SK-N-SH (cell line): Measurements from ENCODE around the gene ITSN2.

Experiments used
- CTCF ChIP-seq: fragments of 200-600 bp; sonication (generic); IDR thresholded peaks from 2 replicates; pipeline ENCODE4 v1.6.1; 2017; ENCODE audit warnings: antibody characterized with exemption, mild to moderate bottlenecking, moderate library complexity
- ELF1 ChIP-seq: IDR thresholded peaks from 2 replicates; pipeline ENCODE4 v1.4.0; 2012
- EP300 ChIP-seq, 2 experiments: IDR thresholded peaks; 2 replicates each; pipeline versions ENCODE4 v1.4.0 to v1.6.1; 2012; ENCODE audit warnings: borderline replicate concordance in 1 of 2, low read depth in 1 of 2, low read length in 1 of 2
- MAX ChIP-seq: IDR thresholded peaks from 2 replicates; pipeline ENCODE4 v1.4.0; 2012; ENCODE audit warnings: low read depth
- MEF2A ChIP-seq: IDR thresholded peaks from 2 replicates; pipeline ENCODE4 v1.4.0; 2012; ENCODE audit warnings: low read depth, borderline replicate concordance
- POLR2AphosphoS5 ChIP-seq: IDR thresholded peaks from 2 replicates; pipeline ENCODE4 v1.6.1; 2012; ENCODE audit warnings: low read depth, low read length
- REST ChIP-seq: IDR thresholded peaks from 2 replicates; pipeline ENCODE4 v1.6.1; 2012; ENCODE audit warnings: mild to moderate bottlenecking, low read depth, low read length, moderate library complexity
- RFX5 ChIP-seq: IDR thresholded peaks from 2 replicates; pipeline ENCODE4 v1.6.1; 2012; ENCODE audit warnings: mild to moderate bottlenecking, improper control_type of control experiment, low read length

GRCh38 chr2:24394998-24395397 lies 34.7 kb upstream of the ITSN2 start:
- no peak for TF ChIP-seq EP300 (IDR thresholded peaks at IDR 0.05; ENCODE audit: borderline replicate concordance in 1 of 2, low read depth in 1 of 2, low read length in 1 of 2)
- no peak for TF ChIP-seq CTCF
- no peak for TF ChIP-seq POLR2AphosphoS5
- TF ChIP-seq MEF2A, result no peak
- no peak for TF ChIP-seq REST
- no peak for TF ChIP-seq ELF1
- no peak for TF ChIP-seq RFX5
- no peak for TF ChIP-seq MAX
